Stimulated activated CD4-positive, alpha-beta T cell treated with anti-CD3 and anti-CD28 coated beads, Interleukin-1b, Interleukin-23, amount 100 ng/mL, for 4 hours (primary cell): ENCODE results near the gene SNTG2.
"Not testable (repeated sequence)": the region's sequence is repeated elsewhere in the genome, so short reads cannot be mapped to it uniquely, and the experiment has no call there.

ENCODE experiments used
- DNase-seq, 2 donors: peaks; one replicate each; pipeline ENCODE4 v3.0.0-alpha.2; 2020; ENCODE audit warnings: low read depth in 2 of 2

SNTG2 gene

GRCh38 chr2:1099418-1099817 lies 148.8 kb downstream of the SNTG2 start:
- DNase-seq, result no peak

DNA sequence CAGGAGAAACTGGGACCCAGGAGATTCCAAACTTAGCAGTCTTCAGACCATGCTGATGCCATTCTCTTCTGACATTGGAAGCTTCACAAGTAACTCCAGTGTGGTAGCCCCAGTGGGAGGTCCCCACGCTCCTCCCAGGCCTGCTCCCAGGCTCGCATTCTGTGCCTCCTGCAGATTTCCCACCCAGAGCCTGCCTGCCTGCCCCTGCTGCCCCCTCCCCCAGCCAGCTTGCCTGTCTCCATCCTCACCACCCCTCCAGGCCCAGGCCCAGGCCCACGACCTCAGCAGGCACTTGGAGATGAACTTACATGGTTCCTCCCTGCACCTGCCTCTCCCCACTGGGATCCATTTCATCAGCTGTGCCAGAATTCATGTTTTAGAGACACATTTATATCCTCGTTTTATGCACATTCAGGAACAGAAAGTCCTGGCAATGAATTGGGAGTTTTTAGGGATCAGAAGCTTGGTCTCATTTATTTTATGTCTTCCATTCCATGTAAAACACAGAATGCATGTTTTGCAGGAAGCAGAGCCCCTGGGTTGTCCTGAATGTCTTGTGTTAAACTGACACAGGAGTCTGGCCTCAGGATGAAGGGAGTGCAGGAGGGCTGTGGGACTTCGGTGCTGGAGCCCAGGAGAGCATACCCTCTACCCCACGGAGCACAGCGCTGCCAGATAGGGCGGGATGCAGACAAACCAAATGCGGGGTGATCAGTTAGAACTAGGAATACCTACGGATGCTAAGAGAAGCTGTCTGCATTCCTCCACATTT lies 150.5 kb downstream of the SNTG2 start:
- no peak for DNase-seq

DNA sequence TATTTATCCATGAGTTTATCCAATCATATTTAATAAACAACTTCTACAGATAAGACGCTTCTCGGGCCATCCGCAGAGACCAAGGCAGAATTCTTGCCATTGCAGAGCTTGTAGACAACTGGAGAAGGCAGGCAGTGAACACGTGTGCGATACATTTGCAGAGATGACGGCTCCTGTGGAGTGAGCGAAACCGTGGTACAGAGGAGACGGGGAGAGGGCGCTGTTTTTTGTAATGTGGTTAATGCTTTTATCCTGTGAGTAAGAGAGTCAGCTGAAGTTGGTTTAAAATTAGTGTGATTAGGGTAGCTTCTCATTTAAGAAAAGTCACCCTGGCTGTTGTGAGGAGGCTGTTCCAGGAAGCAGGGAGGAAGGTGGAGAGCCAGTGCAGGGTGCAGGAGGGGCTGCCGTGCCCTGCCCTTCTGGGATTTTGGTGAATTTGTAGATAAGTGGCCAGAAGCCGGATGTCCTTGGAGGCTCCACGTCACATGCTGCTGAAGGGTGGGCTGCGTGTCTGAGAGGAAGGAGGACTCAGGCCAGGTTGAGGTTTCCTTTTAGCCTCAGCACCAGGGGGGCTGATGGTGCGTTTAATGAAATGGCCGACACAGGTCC lies 151.4 kb downstream of the SNTG2 start:
- no peak for DNase-seq

DNA sequence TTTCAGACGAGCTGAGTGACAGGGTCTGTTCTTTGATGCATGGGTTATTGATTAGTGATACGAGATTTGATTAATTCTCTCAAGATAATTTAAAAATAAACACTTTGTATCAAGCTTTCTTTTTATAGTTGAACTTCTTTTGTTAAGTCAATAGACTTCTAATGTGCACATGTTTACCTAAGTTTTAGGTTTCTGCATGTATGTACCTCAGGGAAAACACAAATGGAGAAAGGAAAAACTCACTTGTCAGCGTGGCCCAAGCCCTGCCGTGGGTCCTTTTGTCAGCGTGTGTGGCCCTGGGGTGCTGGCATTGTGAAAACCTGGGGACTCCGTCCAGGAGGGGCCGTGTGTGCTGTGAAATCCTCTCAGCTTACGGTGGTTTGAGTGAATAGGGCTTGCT lies 153.7 kb downstream of the SNTG2 start:
- DNase-seq, result no peak

- DNase-seq, result not testable (repeated sequence)
These were observed 155.7 kb downstream of the SNTG2 start for GRCh38 chr2:1106344-1106743.

GRCh38 chr2:1115843-1116539 lies 165.3 kb downstream of the SNTG2 start:
- no peak for DNase-seq

DNA sequence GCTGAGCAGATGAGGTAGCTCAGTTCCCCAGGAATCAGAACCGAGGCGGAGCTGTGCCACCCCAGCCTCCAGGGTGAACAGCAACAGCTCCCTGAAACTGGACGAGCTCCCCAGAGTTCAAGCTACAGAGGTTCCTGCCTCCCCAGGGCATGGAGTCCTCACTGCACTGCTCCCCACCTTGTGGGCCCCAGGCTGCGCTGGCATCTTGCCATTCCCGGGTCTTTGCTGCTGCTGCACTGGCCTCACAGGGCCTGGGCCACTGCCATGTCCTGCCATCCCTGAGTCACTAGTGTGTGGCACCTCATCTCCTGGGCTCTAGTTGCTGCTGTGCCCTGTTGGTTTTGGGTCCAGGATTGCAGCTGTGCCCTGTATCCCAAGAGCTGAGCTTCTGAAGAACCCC lies 166.9 kb downstream of the SNTG2 start:
- no peak for DNase-seq

GRCh38 chr2:1125217-1125616 lies 174.6 kb downstream of the SNTG2 start:
- DNase-seq, result no peak

DNA sequence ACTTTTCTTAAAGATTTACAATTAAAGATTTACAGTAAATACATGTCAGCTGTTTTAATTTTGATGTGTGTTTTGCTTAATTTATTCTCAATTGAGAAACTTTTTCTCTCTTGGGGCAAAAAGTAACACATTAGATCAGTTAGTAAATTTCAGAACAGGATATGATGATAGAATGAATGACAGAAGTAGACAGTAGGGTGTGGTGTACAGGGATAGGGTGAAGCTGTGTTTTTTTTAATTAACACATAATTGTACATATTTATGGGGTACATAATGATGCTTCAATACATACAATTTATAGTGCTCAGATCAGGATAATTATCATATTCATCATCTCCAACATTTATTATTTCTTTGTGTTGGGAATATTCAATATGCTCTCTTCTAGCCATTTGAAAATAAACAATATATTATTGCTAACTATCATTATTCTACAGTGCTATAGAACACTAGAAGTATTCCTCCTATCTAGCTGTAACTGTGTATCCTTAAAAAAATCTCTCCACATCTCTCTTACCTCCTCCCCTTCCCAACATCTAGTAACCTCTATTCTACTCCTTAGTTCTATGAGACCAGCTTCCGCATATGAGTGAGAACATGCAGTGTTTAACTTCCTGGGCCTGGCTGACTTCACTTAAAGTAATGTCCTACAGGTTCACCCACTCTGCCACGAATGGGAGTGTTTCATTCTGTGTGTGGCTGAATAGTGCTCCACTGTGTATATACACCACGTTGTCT lies 175.2 kb downstream of the SNTG2 start:
- no peak for DNase-seq

DNA sequence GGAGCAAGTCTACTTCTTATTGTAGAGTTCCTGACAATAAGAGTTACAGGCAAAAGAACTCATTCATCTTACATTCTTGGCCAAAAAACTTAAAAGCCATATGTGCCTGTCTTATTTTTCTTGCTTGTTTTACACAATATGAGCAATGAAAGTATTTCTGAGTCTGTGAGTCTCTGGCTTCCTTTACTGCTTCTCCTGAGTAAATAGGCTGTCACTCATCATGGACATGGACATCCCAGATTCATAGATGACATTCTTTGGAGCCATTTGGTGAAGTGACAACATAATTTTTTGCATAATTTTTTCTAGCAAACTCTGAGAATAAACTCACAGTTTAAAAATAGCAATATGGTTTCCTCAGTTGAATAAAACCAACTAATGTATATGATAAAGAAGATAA lies 179.3 kb downstream of the SNTG2 start:
- DNase-seq, result no peak

GRCh38 chr2:1130922-1131321 lies 180.3 kb downstream of the SNTG2 start:
- no peak for DNase-seq

- peak in 1 of 2 donors; percentile 9 for DNase-seq
These were observed 181.8 kb downstream of the SNTG2 start for GRCh38 chr2:1132328-1132969.

GRCh38 chr2:1133896-1134295 lies 183.2 kb downstream of the SNTG2 start:
- DNase-seq, result not testable (repeated sequence)

DNA sequence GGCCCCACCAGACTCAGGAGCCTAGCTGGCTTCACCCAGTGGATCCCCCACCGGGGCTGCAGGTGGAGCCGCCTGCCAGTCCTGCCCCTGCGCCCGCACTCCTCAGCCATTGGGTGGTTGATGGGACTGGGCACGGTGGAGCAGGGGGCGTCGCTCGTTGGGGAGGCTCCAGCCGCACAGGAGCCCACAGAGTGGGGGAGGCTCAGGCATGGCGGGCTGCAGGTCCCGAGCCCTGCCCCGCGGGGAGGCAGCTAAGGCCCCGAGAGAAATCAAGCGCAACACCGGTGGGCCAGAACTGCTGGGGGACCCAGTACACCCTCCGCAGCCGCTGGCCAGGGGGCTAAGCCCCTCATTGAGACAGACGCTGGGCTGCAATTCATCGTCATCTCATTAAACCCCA lies 184.0 kb downstream of the SNTG2 start:
- DNase-seq, result no peak

DNA sequence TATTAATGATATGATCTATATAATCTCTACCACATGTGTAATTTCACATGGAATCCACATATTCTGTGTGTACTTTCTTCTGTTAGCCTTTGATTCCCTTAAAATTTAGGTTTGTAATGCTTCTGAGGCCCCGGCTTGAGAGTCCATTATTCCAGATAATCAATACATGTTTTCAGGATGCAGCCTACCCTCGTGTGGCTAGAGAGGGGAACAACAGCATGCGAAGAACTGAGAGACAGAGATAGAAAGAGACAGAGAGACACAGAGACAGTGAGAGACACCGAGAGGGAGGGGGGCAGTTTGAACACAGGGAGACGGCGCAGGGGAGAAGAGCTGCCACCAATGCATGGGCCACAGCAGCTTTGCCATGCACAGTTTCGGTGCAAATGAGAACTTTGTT lies 185.4 kb downstream of the SNTG2 start:
- DNase-seq, result no peak

GRCh38 chr2:1136846-1137245 lies 186.2 kb downstream of the SNTG2 start:
- no peak for DNase-seq

GRCh38 chr2:1137264-1137663 lies 186.6 kb downstream of the SNTG2 start:
- DNase-seq, result no peak

DNA sequence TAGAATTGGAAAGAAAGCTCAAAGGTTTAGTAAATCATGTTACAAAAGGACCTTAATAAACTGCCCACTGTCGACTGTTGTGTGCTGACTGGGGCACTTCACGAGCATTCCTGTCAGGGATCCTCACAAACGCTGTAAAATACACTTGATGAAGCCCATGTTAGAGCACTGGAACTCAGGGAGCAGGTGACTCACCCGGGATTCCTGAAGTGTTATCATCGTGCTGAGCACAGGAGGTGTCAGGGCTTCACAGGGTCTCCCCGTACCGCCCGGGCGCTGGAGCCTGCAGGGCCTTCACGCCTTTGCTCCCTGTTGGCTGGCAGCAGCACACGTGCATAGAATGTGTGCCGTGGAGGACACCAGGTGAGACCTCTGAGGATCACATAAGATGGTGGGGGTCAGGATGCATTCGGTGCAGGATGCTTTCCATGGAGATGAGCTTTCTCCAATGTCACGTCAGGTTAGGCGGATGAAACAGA lies 187.3 kb downstream of the SNTG2 start:
- DNase-seq, result no peak

- DNase-seq, result peak; percentile 23 to 47
These were observed 189.8 kb downstream of the SNTG2 start for GRCh38 chr2:1140389-1141003.

GRCh38 chr2:1141079-1141478 lies 190.4 kb downstream of the SNTG2 start:
- no peak for DNase-seq

- DNase-seq, result no peak
These were observed 192.5 kb downstream of the SNTG2 start for GRCh38 chr2:1143129-1143528.
